HG03460 (cell line): ENCODE results near the gene HHAT.

Experiments used
- ATAC-seq: cut with Tn5 transposase; IDR thresholded peaks from one replicate; pipeline ENCODE4 v1.9.1; 2021; ENCODE audit not compliant: unreplicated experiment

The HHAT gene

GRCh38 chr1:210477328-210477924 is 148.7 kb downstream of the HHAT start:
- no peak for ATAC-seq

GRCh38 chr1:210478820-210479219 is 150.1 kb downstream of the HHAT start:
- ATAC-seq: no peak

- no peak for ATAC-seq
Observed at GRCh38 chr1:210482491-210482890, 153.8 kb downstream of the HHAT start.

GRCh38 chr1:210482945-210483617 is 154.4 kb downstream of the HHAT start:
- ATAC-seq: no peak

- ATAC-seq: no peak
Observed at GRCh38 chr1:210483821-210484220, 155.1 kb downstream of the HHAT start.

- no peak for ATAC-seq
Observed at GRCh38 chr1:210487021-210487420, 158.3 kb downstream of the HHAT start.

GRCh38 chr1:210489491-210489890 is 160.8 kb downstream of the HHAT start:
- ATAC-seq: no peak

- no peak for ATAC-seq
Observed at GRCh38 chr1:210490781-210491180, 162.1 kb downstream of the HHAT start.

GRCh38 chr1:210496063-210496462 is 167.4 kb downstream of the HHAT start:
- ATAC-seq: no peak

- ATAC-seq: no peak
Observed at GRCh38 chr1:210499956-210500355, 171.3 kb downstream of the HHAT start.

GRCh38 chr1:210500831-210501230 is 172.1 kb downstream of the HHAT start:
- ATAC-seq: no peak

- no peak for ATAC-seq
Observed at GRCh38 chr1:210504286-210504685, 175.6 kb downstream of the HHAT start.

GRCh38 chr1:210505601-210506496 is 177.1 kb downstream of the HHAT start:
- ATAC-seq: no peak

- no peak for ATAC-seq
Observed at GRCh38 chr1:210506689-210507088, 178.0 kb downstream of the HHAT start.

GRCh38 chr1:210516092-210516656 is 187.5 kb downstream of the HHAT start:
- no peak for ATAC-seq

GRCh38 chr1:210516697-210517459 is 188.2 kb downstream of the HHAT start:
- no peak for ATAC-seq

GRCh38 chr1:210523830-210524229 is 195.1 kb downstream of the HHAT start:
- no peak for ATAC-seq

- no peak for ATAC-seq
Observed at GRCh38 chr1:210525716-210526454, 197.2 kb downstream of the HHAT start.

- ATAC-seq: no peak
Observed at GRCh38 chr1:210527091-210527490, 198.4 kb downstream of the HHAT start.
